Kidney (tissue), 22 donors: Measurements from ENCODE around the gene STT3A. TPM values are rescaled to one million over a fixed set of nuclear protein-coding genes. Genes with fewer than 3 reads are reported as not detected.
A peak's percentile ranks its signal among the peaks of the same experiment; 100 is the strongest.

Source experiments
- DNase-seq, 5 donors: peaks; one replicate each; pipeline ENCODE4 v3.0.0-alpha.2; 2013 to 2020
- FAIRE-seq: peaks from 2 replicates; lab custom pipeline; 2012; peaks lifted over from hg19 to GRCh38; lab: Jason Lieb, UNC
- H3K27ac ChIP-seq, 2 donors: one replicate each; pipeline ENCODE4 v1.7.0; 2013; ENCODE audit warnings: low read depth in 2 of 2, low read length in 2 of 2, inconsistent platforms in 1 of 2
- H3K27me3 ChIP-seq: one replicate; pipeline ENCODE4 v1.7.1; 2013; ENCODE audit warnings: low read length, inconsistent platforms; ENCODE audit not compliant: control insufficient read depth, insufficient read depth
- H3K36me3 ChIP-seq, 3 donors: one replicate each; pipeline versions ENCODE4 v1.7.0 to v1.7.1; 2013; ENCODE audit warnings: low read length in 3 of 3, control low read depth in 1 of 3, inconsistent platforms in 1 of 3; ENCODE audit not compliant: insufficient read depth in 3 of 3, control insufficient read depth in 2 of 3
- H3K4me1 ChIP-seq, 3 donors: one replicate each; pipeline versions ENCODE4 v1.7.0 to v1.7.1; 2013; ENCODE audit warnings: low read length in 3 of 3, inconsistent platforms in 1 of 3, low read depth in 1 of 3; ENCODE audit not compliant: control insufficient read depth in 2 of 3, insufficient read depth in 2 of 3
- H3K4me3 ChIP-seq, 3 donors: one replicate each; pipeline versions ENCODE4 v1.7.0 to v1.8.1; 2013; ENCODE audit warnings: low read length in 3 of 3, control low read depth in 1 of 3, inconsistent platforms in 1 of 3
- H3K9ac ChIP-seq, 3 donors: one replicate each; pipeline versions ENCODE4 v1.7.0 to v1.7.1; 2013; ENCODE audit warnings: low read length in 3 of 3, control low read depth in 1 of 3, inconsistent platforms in 1 of 3
- H3K9me3 ChIP-seq, 3 donors: one replicate each; pipeline versions ENCODE4 v1.7.0 to v1.7.1; 2013; ENCODE audit warnings: low read length in 3 of 3, control low read depth in 1 of 3, inconsistent platforms in 1 of 3; ENCODE audit not compliant: control insufficient read depth in 2 of 3, insufficient read depth in 1 of 3
- CTCF ChIP-seq: IDR thresholded peaks from 3 replicates; pipeline ENCODE4 v1.5.1; 2012; ENCODE audit warnings: mild to moderate bottlenecking, moderate library complexity, borderline replicate concordance; ENCODE audit not compliant: insufficient read depth; ENCODE audit errors: extremely low read depth
- intact Hi-C: fragments of 100-400 bp; cut with DNase I; formaldehyde crosslinking; loops from one replicate; pipeline ENCODE4 v1.11.1; 2022
- long read RNA-seq, 10 donors: library from polyadenylated mRNA in 1 of 10; unstranded in 1 of 10; transcript quantifications; one replicate each; pipeline ENCODE4 v2.0.0 and lab custom pipeline, GENCODE V29; 2021 to 2026
- polyA plus RNA-seq: library from polyadenylated mRNA; stranded (reverse); fragments of 350-450 nt; fragmentation: Illumina TruSeq; extraction: RNeasy Lipid Tissue Mini Kit (QIAGEN cat#74804); gene quantifications from one replicate; pipeline ENCODE4 v1.2.3, GENCODE V29; 2014; ENCODE audit warnings: low read depth, low replicate concordance; ENCODE audit not compliant: insufficient read depth
- total RNA-seq: library from RNA; stranded (reverse); fragmentation: NEBNext Ultra II Directional; extraction: Animal tissue kit (Norgen Biotek cat#: 25700); gene quantifications from one replicate; pipeline ENCODE4 v1.2.1, GENCODE V29; 2021
- donor health status: control.
- donor health status: control.
- donor health status: control.
- donor health status: control.
- donor health status: control.
- donor health status: DM: yes; HTN: yes; CAD: no.
- donor health status: Normal renal cell carcinoma (clear cell type).

STT3A gene
- total RNA-seq = 125 TPM
- polyA plus RNA-seq = 65.0 TPM
- long read RNA-seq, donor 1, full-length matches to known transcripts = 27 of 37 reads
- long read RNA-seq, donor 1, partial matches to known transcripts = 10 of 37 reads
- long read RNA-seq, donor 1, other reads (novel, unspliced or antisense) = 0 of 37 reads
- long read RNA-seq, donor 2, full-length matches to known transcripts = 36 of 41 reads
- long read RNA-seq, donor 2, partial matches to known transcripts = 5 of 41 reads
- long read RNA-seq, donor 2, other reads (novel, unspliced or antisense) = 0 of 41 reads
- long read RNA-seq, donor 3, full-length matches to known transcripts = 26 of 33 reads
- long read RNA-seq, donor 3, partial matches to known transcripts = 7 of 33 reads
- long read RNA-seq, donor 3, other reads (novel, unspliced or antisense) = 0 of 33 reads
- long read RNA-seq, donor 4, full-length matches to known transcripts = 35 of 35 reads
- long read RNA-seq, donor 4, partial matches to known transcripts = 0 of 35 reads
- long read RNA-seq, donor 4, other reads (novel, unspliced or antisense) = 0 of 35 reads
- long read RNA-seq, donor 5, full-length matches to known transcripts = 6 of 6 reads
- long read RNA-seq, donor 5, partial matches to known transcripts = 0 of 6 reads
- long read RNA-seq, donor 5, other reads (novel, unspliced or antisense) = 0 of 6 reads
- long read RNA-seq, donor 6, full-length matches to known transcripts = 27 of 40 reads
- long read RNA-seq, donor 6, partial matches to known transcripts = 13 of 40 reads
- long read RNA-seq, donor 6, other reads (novel, unspliced or antisense) = 0 of 40 reads
- long read RNA-seq, donor 7, full-length matches to known transcripts = 76 of 102 reads
- long read RNA-seq, donor 7, partial matches to known transcripts = 20 of 102 reads
- long read RNA-seq, donor 7, other reads (novel, unspliced or antisense) = 6 of 102 reads
- long read RNA-seq, donor 8, full-length matches to known transcripts = 14 of 20 reads
- long read RNA-seq, donor 8, partial matches to known transcripts = 6 of 20 reads
- long read RNA-seq, donor 8, other reads (novel, unspliced or antisense) = 0 of 20 reads
- long read RNA-seq, donor 9, full-length matches to known transcripts = 11 of 18 reads
- long read RNA-seq, donor 9, partial matches to known transcripts = 7 of 18 reads
- long read RNA-seq, donor 9, other reads (novel, unspliced or antisense) = 0 of 18 reads
- long read RNA-seq, donor 10, full-length matches to known transcripts = 20 of 36 reads
- long read RNA-seq, donor 10, partial matches to known transcripts = 16 of 36 reads
- long read RNA-seq, donor 10, other reads (novel, unspliced or antisense) = 0 of 36 reads

GRCh38 chr11:125592305-125593113 lies at the start of gene STT3A:
Gene STT3A (plus strand): TSS chr11:125592852. CDS start chr11:125595916, 3,064 bp downstream.
- Histone ChIP-seq H3K36me3 (no peaks in the 10 kb centered on the region), H3K27ac (peak within 1 kb of the TSS; percentile 96 to 98), H3K9ac (peak within 1 kb of the TSS; percentile 91 to 100 (median 94)), H3K27me3 (no peaks in the 10 kb centered on the region), H3K4me3 (peak within 1 kb of the TSS; percentile 97), H3K4me1 (peaks cover 0 to 9% (median 9%) of the 10 kb centered on the region in 3 donors), H3K9me3 (no peaks in the 10 kb centered on the region)
- no peak for TF ChIP-seq CTCF
- DNase-seq (peak; percentile 100), FAIRE-seq (peak; percentile 99)
- intact Hi-C loops = no loop called here

DNA sequence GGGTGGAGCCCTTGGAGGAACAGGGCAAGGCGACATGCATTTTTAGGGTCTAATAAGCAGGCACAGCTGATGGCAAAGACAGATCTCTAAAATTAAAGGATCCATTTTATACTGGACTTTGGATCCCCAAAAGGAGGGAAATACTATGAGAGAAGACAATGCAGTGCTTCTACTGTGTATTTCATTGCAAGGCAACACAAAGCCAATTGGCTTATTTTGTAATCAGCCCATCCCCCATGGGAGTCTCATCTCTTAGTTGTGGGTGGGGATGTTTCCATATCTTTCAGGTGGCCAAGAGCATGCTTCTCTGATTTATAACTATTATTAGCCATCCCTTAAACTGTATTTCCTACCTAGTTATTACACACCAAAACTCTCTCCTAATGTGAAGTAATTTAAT lies 41.9 kb upstream of the STT3A start:
- peaks cover 0 to 23% (median 3%) of the 10 kb centered on the region in 3 donors for H3K9me3 ChIP-seq
- intact Hi-C loops = no loop called here
- no peaks in the 10 kb centered on the region for H3K4me1 ChIP-seq
- FAIRE-seq (no peak), DNase-seq (no peak)
- no peaks in the 10 kb centered on the region for H3K27me3 ChIP-seq
- H3K27ac ChIP-seq = no peak overlapping the region
- no peaks in the 10 kb centered on the region for H3K36me3 ChIP-seq
- TF ChIP-seq CTCF = no peak
- H3K9ac ChIP-seq = no peak overlapping the region
- no peak overlapping the region for H3K4me3 ChIP-seq

- TF ChIP-seq CTCF = no peak
- H3K4me3 ChIP-seq = no peak overlapping the region
- H3K9me3 ChIP-seq = peaks cover 0 to 23% (median 3%) of the 10 kb centered on the region in 3 donors
- intact Hi-C loops = no loop called here
- no peak for FAIRE-seq
- no peak overlapping the region for H3K27ac ChIP-seq
- H3K36me3 ChIP-seq = no peaks in the 10 kb centered on the region
- no peak overlapping the region for H3K9ac ChIP-seq
- no peak for DNase-seq
- H3K4me1 ChIP-seq = no peaks in the 10 kb centered on the region
- H3K27me3 ChIP-seq = no peaks in the 10 kb centered on the region
Observed at GRCh38 chr11:125551835-125552342, 40.8 kb upstream of the STT3A start.
